NCI-H146 (cell line): ENCODE measurements around the gene ACVR1.
"Not testable (repeated sequence)": the region's sequence is repeated elsewhere in the genome, so short reads cannot be mapped to it uniquely, and the experiment has no call there.

Experiments used
- DNase-seq: peaks from one replicate; lab custom pipeline; 2025; lab: John Stamatoyannopoulos, UW

Gene ACVR1

GRCh38 chr2:157894694-157895435 lies 18.7 kb upstream of the ACVR1 start:
- no peak for DNase-seq

GRCh38 chr2:157893611-157894010 lies 17.5 kb upstream of the ACVR1 start:
- DNase-seq: peak; percentile 56

- DNase-seq: peak; percentile 5
Observed at GRCh38 chr2:157891643-157892041, 15.5 kb upstream of the ACVR1 start.

- DNase-seq: peak; percentile 84
Observed at GRCh38 chr2:157890969-157891642, 15.0 kb upstream of the ACVR1 start.

GRCh38 chr2:157887946-157888345 lies 11.8 kb upstream of the ACVR1 start:
- DNase-seq: no peak

- DNase-seq: not testable (repeated sequence)
Observed at GRCh38 chr2:157884533-157884932, 8.4 kb upstream of the ACVR1 start.

- DNase-seq: no peak
Observed at GRCh38 chr2:157880927-157881326, 4.8 kb upstream of the ACVR1 start.

- no peak for DNase-seq
Observed at GRCh38 chr2:157877761-157878400, 1.8 kb upstream of the ACVR1 start.

GRCh38 chr2:157876786-157877138 lies 632 bp upstream of the ACVR1 start:
- no peak for DNase-seq

GRCh38 chr2:157875641-157876065 lies 477 bp downstream of the ACVR1 start:
- DNase-seq: peak; percentile 59

GRCh38 chr2:157874997-157875640 lies 1.0 kb downstream of the ACVR1 start:
- peak; percentile 29 for DNase-seq

GRCh38 chr2:157874348-157874747 lies 1.8 kb downstream of the ACVR1 start:
- no peak for DNase-seq

GRCh38 chr2:157872791-157873190 lies 3.3 kb downstream of the ACVR1 start:
- DNase-seq: no peak

- DNase-seq: no peak
Observed at GRCh38 chr2:157871415-157871814, 4.7 kb downstream of the ACVR1 start.

- no peak for DNase-seq
Observed at GRCh38 chr2:157868993-157869392, 7.1 kb downstream of the ACVR1 start.

- no peak for DNase-seq
Observed at GRCh38 chr2:157867703-157868102, 8.4 kb downstream of the ACVR1 start.

- no peak for DNase-seq
Observed at GRCh38 chr2:157866666-157867642, 9.2 kb downstream of the ACVR1 start.

- no peak for DNase-seq
Observed at GRCh38 chr2:157866202-157866601, 9.9 kb downstream of the ACVR1 start.

- DNase-seq: no peak
Observed at GRCh38 chr2:157864857-157865430, 11.2 kb downstream of the ACVR1 start.

- DNase-seq: no peak
Observed at GRCh38 chr2:157858846-157859245, 17.3 kb downstream of the ACVR1 start.

GRCh38 chr2:157857881-157858280 lies 18.2 kb downstream of the ACVR1 start:
- no peak for DNase-seq
